GM23338 (cell line): ENCODE results near the gene POU2F3.

ENCODE experiments used
- CTCF ChIP-seq, 2 experiments: fragments of 200-600 bp in 1 of 2; sonication (generic) in 1 of 2; conservative IDR thresholded peaks; 2 replicates each; pipeline versions ENCODE4 v1.5.1 to v1.6.1; 2016 to 2017; ENCODE audit warnings: antibody characterized with exemption in 2 of 2, low read depth in 2 of 2, mild to moderate bottlenecking in 2 of 2, moderate library complexity in 1 of 2
- ETS1 ChIP-seq: IDR thresholded peaks from 2 replicates; pipeline ENCODE4 v1.6.1; 2016; ENCODE audit warnings: antibody characterized with exemption
- EZH2 ChIP-seq: fragments of 200-600 bp; sonication (generic); IDR thresholded peaks from one replicate; pipeline ENCODE4 v1.8.0; 2017; ENCODE audit warnings: antibody characterized with exemption, mild to moderate bottlenecking, low read depth; ENCODE audit not compliant: unreplicated experiment
- EZH2phosphoT487 ChIP-seq: fragments of 200-600 bp; sonication (generic); IDR thresholded peaks from one replicate; pipeline ENCODE4 v1.8.1; 2018; ENCODE audit warnings: antibody characterized with exemption; ENCODE audit not compliant: unreplicated experiment
- JUNB ChIP-seq: IDR thresholded peaks from one replicate; pipeline ENCODE4 v1.6.1; 2016; ENCODE audit warnings: antibody characterized with exemption; ENCODE audit not compliant: unreplicated experiment
- POLR2AphosphoS5 ChIP-seq: IDR thresholded peaks from 2 replicates; pipeline ENCODE4 v1.6.1; 2016; ENCODE audit warnings: antibody characterized with exemption, low read depth
- REST ChIP-seq: IDR thresholded peaks from one replicate; pipeline ENCODE4 v1.6.1; 2018; ENCODE audit warnings: antibody characterized with exemption; ENCODE audit not compliant: unreplicated experiment
- ZNF462 ChIP-seq: fragments of 250-450 bp; sonication (Bioruptor Pico); IDR thresholded peaks from 2 replicates; pipeline ENCODE4 v1.5.0; 2020; ENCODE audit warnings: mild to moderate bottlenecking, moderate library complexity

- peak; percentile 30 for TF ChIP-seq EZH2
- TF ChIP-seq CTCF (conservative IDR thresholded peaks at IDR 0.05; ENCODE audit: low read depth in 2 of 2), result no peak
- no peak for TF ChIP-seq ZNF462 (CRISPR knock-in tag)
- TF ChIP-seq POLR2AphosphoS5, result no peak
- TF ChIP-seq ETS1, result no peak
- TF ChIP-seq EZH2phosphoT487, result no peak
- no peak for TF ChIP-seq REST
- no peak for TF ChIP-seq JUNB
Measured at GRCh38 chr11:120212259-120212878, 27.6 kb upstream of the POU2F3 start.
